ENCODE results near the gene YPEL4.

DNA sequence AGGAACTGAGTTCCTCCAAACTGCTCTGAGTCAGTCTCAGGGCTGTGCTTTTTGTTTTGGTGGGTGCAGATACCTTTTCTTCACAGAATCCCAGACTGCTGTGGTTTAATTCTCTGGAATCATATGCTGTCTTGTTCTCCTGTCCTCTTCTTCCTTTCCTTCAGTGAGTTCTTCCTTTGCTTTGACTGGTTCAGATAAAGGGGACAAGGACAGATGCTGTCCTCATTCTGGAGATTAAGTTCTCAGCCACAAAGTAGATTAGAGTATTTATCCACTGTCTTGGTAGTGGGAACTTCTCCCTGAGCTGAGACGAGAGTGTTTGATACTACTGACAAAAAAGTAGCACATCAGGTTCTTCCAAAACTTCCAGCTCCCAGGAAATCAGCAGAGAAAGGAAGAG, 31.5 kb upstream of the YPEL4 start:
- no peak for TF ChIP-seq POLR2A (IDR thresholded peaks at IDR 0.05)
- TF ChIP-seq, protein P1, sequence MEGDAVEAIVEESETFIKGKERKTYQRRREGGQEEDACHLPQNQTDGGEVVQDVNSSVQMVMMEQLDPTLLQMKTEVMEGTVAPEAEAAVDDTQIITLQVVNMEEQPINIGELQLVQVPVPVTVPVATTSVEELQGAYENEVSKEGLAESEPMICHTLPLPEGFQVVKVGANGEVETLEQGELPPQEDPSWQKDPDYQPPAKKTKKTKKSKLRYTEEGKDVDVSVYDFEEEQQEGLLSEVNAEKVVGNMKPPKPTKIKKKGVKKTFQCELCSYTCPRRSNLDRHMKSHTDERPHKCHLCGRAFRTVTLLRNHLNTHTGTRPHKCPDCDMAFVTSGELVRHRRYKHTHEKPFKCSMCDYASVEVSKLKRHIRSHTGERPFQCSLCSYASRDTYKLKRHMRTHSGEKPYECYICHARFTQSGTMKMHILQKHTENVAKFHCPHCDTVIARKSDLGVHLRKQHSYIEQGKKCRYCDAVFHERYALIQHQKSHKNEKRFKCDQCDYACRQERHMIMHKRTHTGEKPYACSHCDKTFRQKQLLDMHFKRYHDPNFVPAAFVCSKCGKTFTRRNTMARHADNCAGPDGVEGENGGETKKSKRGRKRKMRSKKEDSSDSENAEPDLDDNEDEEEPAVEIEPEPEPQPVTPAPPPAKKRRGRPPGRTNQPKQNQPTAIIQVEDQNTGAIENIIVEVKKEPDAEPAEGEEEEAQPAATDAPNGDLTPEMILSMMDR (IDR thresholded peaks at IDR 0.05): no peak
